ENCODE data around the gene TMEM272. TPM values are rescaled to one million over a fixed set of nuclear protein-coding genes. Genes with fewer than 3 reads are reported as not detected.

The TMEM272 gene
- total and polyA plus RNA-seq, 9 of the 15 experiments (the other 6 are each of a cell fraction or from before 2014, with no cell fraction given), result 0.04 to 0.16 (median 0.06) TPM; not detected in 2

GRCh38 chr13:51769455-51770127, 75.4 kb downstream of the TMEM272 start:
- BruUV-seq (replicated peaks), result no TSS peak
- Histone ChIP-seq H3K4me3 (no peak overlapping the region), H2AFZ (ENCODE audit: low read depth, low read length) (no peak overlapping the region), H3K4me1 (replicated peaks in 1 of 2; ENCODE audit: control insufficient read depth in 2 of 2, insufficient read depth in 2 of 2, low read length in 2 of 2) (peaks cover 0 to 3% of the 10 kb centered on the region in 2 experiments; a peak in 2 of 5 replicates), H3K27me3 (ENCODE audit: control insufficient read depth in 2 of 2, insufficient read depth in 2 of 2, low read length in 2 of 2) (no peaks in the 10 kb centered on the region), H3K9me1 (ENCODE audit: control insufficient read depth, insufficient read depth, low read length) (no peaks in the 10 kb centered on the region), H4K20me1 (replicated peaks; ENCODE audit: control insufficient read depth, insufficient read depth, low read length) (no peaks in the 10 kb centered on the region), H3K9ac (ENCODE audit: insufficient read depth in 1 of 2, low read depth in 2 of 2, low read length in 2 of 2) (no peak overlapping the region), H3K27ac (ENCODE audit: extremely low read depth, low read depth, low read length) (no peak overlapping the region), H3K79me2 (ENCODE audit: control insufficient read depth, insufficient read depth, low read length) (no peaks in the 10 kb centered on the region), H3K36me3 (ENCODE audit: control insufficient read depth, insufficient read depth, low read length) (no peaks in the 10 kb centered on the region), H3K4me2 (ENCODE audit: insufficient read depth, low read length) (no peak overlapping the region), H3K9me3 (replicated peaks; ENCODE audit: control insufficient read depth, insufficient read depth, low read depth, low read length) (no peaks in the 10 kb centered on the region)
- no peak for ATAC-seq
- DNase-seq (ENCODE audit: extremely low read depth in 1 of 4, low spot score in 3 of 4), result no peak
- ChIA-PET CTCF (ENCODE audit: low intra/inter-chr PET ratio) (no interaction called here), POLR2A (interaction anchor here (0.6 to 2.0 kb wide), 2 partner anchors 10 to 17 kb away, joined by 3 to 4 read pairs; no protein-coding TSS in a partner anchor)
- 53% methylated on average over 8 of the region's 11 CpGs for WGBS (ENCODE audit: insufficient coverage, low coverage, missing lambda C conversion rate)
- intact Hi-C loops (cut with micrococcal nuclease) (no loop called here), in situ Hi-C loops (cut with MboI) (no loop called here)
- FAIRE-seq, result no peak
- TF ChIP-seq ZNF280A (IDR thresholded peaks at IDR 0.05; ENCODE audit: low read depth, partially characterized antibody) (no peak), UBTF (IDR thresholded peaks at IDR 0.05; ENCODE audit: borderline replicate concordance in 1 of 2, low read depth in 2 of 2, low read length in 2 of 2) (no peak), POU5F1 (IDR thresholded peaks at IDR 0.05; ENCODE audit: borderline replicate concordance, low read depth, low read length, partially characterized antibody) (no peak), E2F3 (CRISPR knock-in tag; IDR thresholded peaks at IDR 0.05) (no peak), ZNF146 (CRISPR knock-in tag; IDR thresholded peaks at IDR 0.05; ENCODE audit: unreplicated experiment) (no peak), ETV1 (tag; conservative IDR thresholded peaks at IDR 0.05; ENCODE audit: low read depth) (no peak), HMGXB4 (CRISPR knock-in tag; IDR thresholded peaks at IDR 0.05) (no peak), ZNF77 (CRISPR knock-in tag; IDR thresholded peaks at IDR 0.05) (no peak), TRIM25 (IDR thresholded peaks at IDR 0.05; ENCODE audit: borderline replicate concordance) (no peak), BCOR (IDR thresholded peaks at IDR 0.05) (no peak), NFE2L1 (tag; IDR thresholded peaks at IDR 0.05; ENCODE audit: borderline replicate concordance, low read depth) (no peak), ZNF584 (CRISPR knock-in tag; IDR thresholded peaks at IDR 0.05; ENCODE audit: low read depth) (no peak), ESRRA (IDR thresholded peaks at IDR 0.05; ENCODE audit: borderline replicate concordance, low read depth) (no peak), XRCC4 (IDR thresholded peaks at IDR 0.05; ENCODE audit: extremely low read depth, insufficient read depth, insufficient read length) (no peak)
